Measurements from ENCODE around the gene NRN1. TPM values are rescaled to one million over a fixed set of nuclear protein-coding genes. Genes with fewer than 3 reads are reported as not detected.
"Not testable (repeated sequence)": the region's sequence is repeated elsewhere in the genome, so short reads cannot be mapped to it uniquely, and the experiment has no call there.

NRN1 gene, protein sequence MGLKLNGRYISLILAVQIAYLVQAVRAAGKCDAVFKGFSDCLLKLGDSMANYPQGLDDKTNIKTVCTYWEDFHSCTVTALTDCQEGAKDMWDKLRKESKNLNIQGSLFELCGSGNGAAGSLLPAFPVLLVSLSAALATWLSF
- total RNA-seq (2014; rRNA removed; shearing (Covaris generic)): 6.5 and 8.7 TPM in 2 replicates

GRCh38 chr6:6006428-6007365 is at the start of gene NRN1:
NRN1 (minus strand) TSS chr6:6006925; CDS start chr6:6006749, 176 bp downstream.
- peak; percentile 31 for DNase-seq (ENCODE audit: low spot score)

DNA sequence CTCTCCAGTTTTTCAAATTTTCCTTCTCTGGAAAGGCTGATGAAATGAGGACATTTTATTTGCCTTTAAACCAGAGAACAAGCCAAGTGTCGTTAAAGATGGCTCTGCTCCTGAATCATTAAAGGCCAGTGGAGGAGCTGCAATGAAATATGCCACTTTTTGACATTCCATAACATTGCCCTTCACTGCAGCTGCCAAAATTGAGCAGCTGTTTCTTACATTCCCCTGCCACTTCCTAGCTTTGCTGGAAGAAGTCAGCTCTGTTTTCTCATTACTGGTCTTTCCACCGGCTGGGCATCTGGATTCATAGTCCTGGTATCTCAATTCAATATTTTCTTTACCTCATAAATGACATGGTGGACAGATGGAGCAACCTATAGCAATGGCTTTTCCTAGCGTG is 45.5 kb upstream of the NRN1 start:
- DNase-seq (ENCODE audit: low spot score): no peak

DNA sequence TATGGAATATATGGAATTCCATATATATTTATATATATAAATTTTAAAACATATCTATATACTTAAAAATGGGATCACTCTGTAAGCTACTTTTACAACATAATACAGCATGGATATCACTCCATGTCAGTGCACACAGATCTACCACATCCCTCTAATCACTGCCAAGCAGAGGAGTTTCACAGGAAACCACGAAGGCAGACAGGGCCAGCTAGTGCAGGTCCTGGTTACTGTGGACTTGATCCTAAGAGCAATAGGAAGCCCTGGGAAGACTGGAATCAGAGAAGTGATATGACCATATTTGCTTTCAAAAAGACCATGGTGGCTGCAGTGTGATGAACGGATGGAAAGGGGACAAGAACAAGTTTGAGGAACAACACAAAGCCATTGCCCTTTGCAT is 40.0 kb upstream of the NRN1 start:
- no peak for DNase-seq (ENCODE audit: low spot score)

DNA sequence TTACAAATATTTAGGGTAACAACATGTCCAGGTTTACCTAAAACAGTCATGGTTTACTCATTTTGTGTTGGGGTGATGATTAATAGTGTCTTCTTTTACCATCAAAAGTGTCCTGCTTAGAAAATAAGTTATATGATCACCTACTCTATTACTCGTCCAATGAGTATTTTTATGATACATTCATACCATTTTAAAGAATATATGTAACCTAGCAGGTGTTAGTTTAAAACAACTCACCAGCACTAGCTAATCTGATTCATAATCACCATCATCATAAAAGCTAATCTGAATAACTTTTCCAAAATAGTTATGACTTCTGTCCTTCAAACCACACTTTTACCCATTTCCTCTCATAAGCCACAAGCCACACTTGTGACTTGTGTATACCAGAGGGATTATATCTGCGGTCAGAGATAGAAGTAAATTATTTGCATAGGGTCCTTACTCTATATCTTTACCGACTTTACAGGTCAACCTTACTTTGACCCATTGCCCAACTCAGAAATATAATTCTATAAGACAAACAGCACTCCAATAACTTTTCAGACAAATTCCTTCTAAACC is 33.3 kb upstream of the NRN1 start:
- no peak for DNase-seq (ENCODE audit: low spot score)

GRCh38 chr6:6037179-6037578 is 30.5 kb upstream of the NRN1 start:
- DNase-seq (ENCODE audit: low spot score): no peak

- DNase-seq (ENCODE audit: low spot score): no peak
These were observed 27.1 kb upstream of the NRN1 start for GRCh38 chr6:6033858-6034257.

- DNase-seq (ENCODE audit: low spot score): no peak
These were observed 19.9 kb upstream of the NRN1 start for GRCh38 chr6:6026513-6027205.

GRCh38 chr6:6025736-6026135 is 19.0 kb upstream of the NRN1 start:
- no peak for DNase-seq (ENCODE audit: low spot score)

GRCh38 chr6:6024220-6024619 is 17.5 kb upstream of the NRN1 start:
- no peak for DNase-seq (ENCODE audit: low spot score)

- DNase-seq (ENCODE audit: low spot score): not testable (repeated sequence)
These were observed 16.1 kb upstream of the NRN1 start for GRCh38 chr6:6022841-6023240.

GRCh38 chr6:6008648-6009421 is 2.1 kb upstream of the NRN1 start:
- peak; percentile 64 for DNase-seq (ENCODE audit: low spot score)

DNA sequence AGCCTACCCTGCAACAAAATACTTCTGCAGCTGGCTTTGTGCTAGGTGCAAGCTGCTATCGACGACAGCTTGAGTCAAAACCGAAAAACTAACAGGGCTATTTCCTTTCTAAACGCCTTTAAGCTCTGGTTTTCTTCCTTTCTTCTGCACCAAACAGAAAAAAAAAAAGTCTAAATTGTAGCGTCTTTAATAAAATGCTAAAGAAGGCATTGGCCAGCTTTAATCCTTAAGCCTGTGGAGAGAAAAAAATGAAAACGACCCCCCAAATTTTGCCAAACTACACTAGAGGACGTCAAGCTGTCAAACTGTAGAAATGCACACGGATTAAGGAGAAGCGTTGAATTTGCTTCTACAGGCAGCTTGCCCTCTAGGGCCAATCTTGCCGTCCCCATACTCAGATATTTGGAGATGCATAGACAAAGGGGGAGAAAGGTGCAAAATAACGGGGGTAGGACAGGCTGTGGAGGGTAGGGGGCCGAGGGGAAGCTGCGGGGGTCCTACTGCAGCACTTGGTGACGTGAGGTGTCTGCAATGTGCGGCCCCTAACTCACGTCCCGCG is 1.4 kb upstream of the NRN1 start:
- no peak for DNase-seq (ENCODE audit: low spot score)

- DNase-seq (ENCODE audit: low spot score): peak; percentile 47
These were observed 802 bp upstream of the NRN1 start for GRCh38 chr6:6007366-6008088.

- DNase-seq (ENCODE audit: low spot score): no peak
These were observed 708 bp downstream of the NRN1 start for GRCh38 chr6:6006006-6006427.

DNA sequence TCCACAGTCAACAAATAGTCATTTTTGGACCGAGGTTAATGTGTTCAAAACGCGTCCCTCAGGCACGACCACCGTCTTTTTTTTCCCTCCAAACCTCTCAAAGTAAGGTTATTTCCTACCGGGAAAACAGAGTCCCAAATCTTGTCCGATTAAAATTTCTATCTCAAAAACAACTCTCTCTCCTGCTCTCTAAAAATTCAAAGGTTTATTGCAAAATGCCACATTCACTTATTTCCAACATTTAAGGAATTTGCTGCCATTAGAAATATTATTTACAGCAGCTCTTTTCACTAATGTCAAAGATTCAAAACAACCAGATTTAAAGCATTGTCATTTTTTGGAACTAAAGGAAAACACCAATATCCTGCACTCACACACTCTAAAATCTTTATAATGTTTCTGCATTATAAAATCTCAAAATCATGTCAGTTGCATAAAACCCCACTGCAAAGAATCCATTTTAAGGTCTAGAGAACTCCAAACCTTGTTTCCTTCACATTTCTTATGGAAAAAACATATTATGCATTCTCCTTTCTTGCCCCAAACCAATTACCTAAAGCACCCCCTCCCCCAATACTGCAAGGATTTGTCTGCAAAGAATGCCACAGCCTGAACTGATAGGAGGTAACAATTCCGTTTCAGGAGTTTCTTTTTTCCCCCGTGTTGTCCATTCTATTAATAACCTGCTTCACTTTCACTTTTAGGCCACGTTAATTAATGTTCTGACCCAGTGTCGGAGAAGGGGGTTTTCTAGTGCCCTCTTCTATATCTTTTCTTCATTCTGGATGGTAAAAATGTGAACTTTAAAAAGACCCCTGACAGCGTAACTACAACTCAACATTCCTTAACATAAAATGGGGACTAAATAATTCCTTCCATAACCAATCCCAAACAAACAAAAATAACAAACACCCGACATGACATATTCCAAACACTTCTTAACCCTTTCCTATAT is 1.4 kb downstream of the NRN1 start:
- no peak for DNase-seq (ENCODE audit: low spot score)

DNA sequence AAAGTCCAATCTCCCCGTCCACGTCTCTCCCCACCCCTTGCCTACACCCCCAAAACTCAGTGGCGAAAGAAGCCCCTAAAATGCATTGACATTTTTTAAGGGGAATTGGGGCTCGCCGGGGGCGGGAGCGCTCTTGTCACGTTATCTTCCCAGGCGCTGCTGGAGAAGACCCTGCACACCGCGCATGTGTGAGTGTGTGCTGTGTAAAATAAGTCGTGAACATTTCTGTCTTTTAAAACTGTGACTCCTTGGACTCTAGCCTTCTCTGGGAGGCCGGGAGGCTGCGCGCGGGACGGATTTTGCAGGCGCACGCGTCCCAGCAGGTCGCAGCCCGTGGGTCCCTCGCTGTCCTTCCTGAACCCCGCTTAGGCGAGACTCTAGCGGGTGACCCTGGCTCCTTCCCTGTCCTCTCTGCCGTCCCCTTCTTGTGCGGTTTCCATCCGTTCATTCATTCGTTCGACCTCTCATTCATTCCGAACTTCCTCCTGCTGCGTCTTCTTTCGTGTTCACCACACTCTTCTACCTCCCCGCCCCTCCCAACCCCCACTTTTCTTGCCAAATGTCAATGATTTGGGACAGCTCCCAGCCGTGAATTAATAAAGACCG is 2.2 kb downstream of the NRN1 start:
- DNase-seq (ENCODE audit: low spot score): no peak

- no peak for DNase-seq (ENCODE audit: low spot score)
These were observed 2.9 kb downstream of the NRN1 start for GRCh38 chr6:6003621-6004366.

Data from A172 (cell line).